Coronary artery (tissue), 2 donors: ENCODE data around the gene ABHD4.

ENCODE experiments used
- DNase-seq: peaks from one replicate; pipeline ENCODE4 v3.0.0-alpha.2; 2017; ENCODE audit warnings: low spot score
- H3K27ac ChIP-seq, 2 donors: fragments of 200-600 bp; sonication (generic); one replicate each; pipeline ENCODE4 v1.5.1; 2016 to 2019
- H3K4me3 ChIP-seq: fragments of 200-600 bp; sonication (generic); 2 replicates; pipeline ENCODE4 v1.5.1; 2016; ENCODE audit warnings: mild to moderate bottlenecking, moderate library complexity
- TF ChIP-seq, protein P1 (sequence below): fragments of 200-600 bp; sonication (generic); IDR thresholded peaks from one replicate; pipeline ENCODE4 v1.5.1; 2019; ENCODE audit warnings: antibody characterized with exemption

ABHD4 gene

DNA sequence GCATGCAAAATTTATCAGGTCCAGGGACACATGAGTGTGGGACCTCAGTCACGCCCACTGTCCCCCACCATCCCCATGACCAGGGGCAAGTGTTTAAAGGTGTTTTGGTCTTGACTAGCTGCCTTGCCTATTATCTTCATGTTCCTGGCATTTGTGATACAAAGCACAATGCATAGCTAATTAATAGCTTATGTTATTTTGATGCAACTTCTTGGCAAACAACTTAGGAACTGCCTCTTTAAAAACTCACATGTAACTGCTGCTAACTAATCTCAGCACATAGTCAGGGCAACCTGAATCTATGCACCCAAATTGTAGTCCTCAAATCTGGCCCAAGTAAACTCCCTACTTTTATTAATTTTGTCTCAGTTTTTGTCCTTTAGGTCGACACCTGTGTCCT lies 53.5 kb downstream of the ABHD4 start:
- H3K27ac ChIP-seq, result no peak overlapping the region
- peak; percentile 26 for DNase-seq
- H3K4me3 ChIP-seq, result no peak overlapping the region
- TF ChIP-seq, protein P1, sequence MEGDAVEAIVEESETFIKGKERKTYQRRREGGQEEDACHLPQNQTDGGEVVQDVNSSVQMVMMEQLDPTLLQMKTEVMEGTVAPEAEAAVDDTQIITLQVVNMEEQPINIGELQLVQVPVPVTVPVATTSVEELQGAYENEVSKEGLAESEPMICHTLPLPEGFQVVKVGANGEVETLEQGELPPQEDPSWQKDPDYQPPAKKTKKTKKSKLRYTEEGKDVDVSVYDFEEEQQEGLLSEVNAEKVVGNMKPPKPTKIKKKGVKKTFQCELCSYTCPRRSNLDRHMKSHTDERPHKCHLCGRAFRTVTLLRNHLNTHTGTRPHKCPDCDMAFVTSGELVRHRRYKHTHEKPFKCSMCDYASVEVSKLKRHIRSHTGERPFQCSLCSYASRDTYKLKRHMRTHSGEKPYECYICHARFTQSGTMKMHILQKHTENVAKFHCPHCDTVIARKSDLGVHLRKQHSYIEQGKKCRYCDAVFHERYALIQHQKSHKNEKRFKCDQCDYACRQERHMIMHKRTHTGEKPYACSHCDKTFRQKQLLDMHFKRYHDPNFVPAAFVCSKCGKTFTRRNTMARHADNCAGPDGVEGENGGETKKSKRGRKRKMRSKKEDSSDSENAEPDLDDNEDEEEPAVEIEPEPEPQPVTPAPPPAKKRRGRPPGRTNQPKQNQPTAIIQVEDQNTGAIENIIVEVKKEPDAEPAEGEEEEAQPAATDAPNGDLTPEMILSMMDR, result no peak

DNA sequence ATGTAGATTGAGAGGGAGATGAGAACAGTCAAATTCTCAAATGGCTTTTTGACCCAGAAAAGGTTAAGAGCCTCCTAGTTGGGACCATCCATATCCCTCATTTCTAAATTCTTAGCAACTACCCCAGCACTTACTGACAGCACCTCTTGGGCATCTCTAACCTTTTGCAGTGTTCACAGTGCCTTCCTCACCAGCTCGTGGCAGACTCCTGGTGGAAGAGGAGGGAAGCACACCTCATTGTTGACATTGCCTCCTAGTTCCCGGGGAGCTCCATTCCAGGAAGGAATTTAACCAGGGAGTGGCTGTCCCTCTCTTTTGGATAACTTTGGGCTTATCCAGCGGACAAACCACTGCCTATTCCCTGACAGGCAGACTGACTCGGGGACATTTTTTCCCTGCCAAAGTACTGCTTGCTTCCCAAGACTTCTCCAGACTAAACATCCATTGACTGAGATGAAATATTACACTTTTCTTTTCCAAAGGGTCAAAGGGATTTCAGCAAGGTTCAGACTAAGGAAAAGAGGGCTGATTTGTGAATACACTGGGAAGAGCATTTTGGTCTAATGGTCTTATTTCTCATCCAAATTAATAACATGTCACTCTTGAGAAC lies 55.0 kb downstream of the ABHD4 start:
- DNase-seq, result peak; percentile 72

DNA sequence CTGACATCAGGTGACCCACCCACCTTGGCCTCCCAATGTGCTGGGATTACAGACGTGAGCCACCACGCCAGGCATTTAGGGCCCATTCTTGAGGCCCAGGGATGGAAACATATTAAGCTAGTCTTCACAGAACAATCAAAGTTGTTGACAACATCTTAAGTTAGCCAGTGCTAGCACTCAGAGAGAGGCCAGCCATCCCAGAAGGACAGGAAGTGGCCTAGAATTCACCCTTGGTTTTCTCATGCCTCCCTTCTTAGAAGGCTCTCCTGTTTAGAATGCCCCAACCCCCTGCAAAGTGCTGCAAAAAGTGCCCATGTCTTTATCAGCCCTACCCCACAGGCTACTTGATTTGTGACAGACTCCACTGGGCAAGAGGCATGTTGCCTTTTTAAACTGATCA lies 58.1 kb downstream of the ABHD4 start:
- TF ChIP-seq, protein P1, result no peak
- no peak overlapping the region for H3K4me3 ChIP-seq
- H3K27ac ChIP-seq, result no peak overlapping the region
- DNase-seq, result peak; percentile 53

More for the DNA sequence above, 55.0 kb downstream of the ABHD4 start:
- Histone ChIP-seq H3K4me3 (no peak overlapping the region), H3K27ac (no peak overlapping the region)
- TF ChIP-seq, protein P1, result peak; percentile 56

DNA sequence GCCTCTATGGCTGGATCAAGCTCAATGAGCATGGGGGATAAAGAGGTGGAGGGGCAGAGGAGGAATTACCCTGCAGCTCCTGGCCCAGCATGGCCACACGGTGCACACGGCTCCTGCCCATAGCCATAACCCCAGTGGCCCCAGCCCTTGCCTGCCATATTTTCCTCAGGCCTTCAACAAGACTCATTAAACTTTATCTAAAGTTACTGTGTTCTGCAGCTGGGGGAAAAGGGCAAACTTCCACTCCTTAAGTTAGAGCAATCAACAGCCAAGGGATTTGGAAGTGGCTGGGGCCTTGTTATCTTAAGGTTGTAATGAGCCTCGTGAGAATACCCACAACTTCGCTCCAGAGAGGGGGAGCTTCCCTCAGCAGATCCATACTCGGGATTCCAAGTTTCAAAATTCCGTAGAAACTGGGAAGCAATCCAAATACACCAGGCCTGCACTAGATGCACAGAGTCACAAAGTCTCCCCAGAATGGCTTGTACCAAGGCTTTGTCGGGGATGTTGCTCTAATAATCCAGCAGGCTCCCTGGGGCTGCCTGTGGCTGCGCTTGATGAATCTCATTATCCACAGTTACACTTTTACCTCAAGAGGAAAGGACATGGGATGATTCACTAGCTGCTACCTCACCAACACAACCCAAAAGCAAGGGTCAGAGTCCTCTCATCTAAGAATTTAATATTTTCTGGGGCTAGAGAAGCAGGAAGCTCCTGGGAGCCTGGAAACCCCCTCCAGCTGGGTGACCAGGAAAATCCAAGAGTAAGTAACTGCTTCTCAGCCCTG lies 59.0 kb downstream of the ABHD4 start:
- no peak overlapping the region for H3K27ac ChIP-seq
- no peak overlapping the region for H3K4me3 ChIP-seq
- peak; percentile 67 for DNase-seq
- TF ChIP-seq, protein P1, result no peak

DNA sequence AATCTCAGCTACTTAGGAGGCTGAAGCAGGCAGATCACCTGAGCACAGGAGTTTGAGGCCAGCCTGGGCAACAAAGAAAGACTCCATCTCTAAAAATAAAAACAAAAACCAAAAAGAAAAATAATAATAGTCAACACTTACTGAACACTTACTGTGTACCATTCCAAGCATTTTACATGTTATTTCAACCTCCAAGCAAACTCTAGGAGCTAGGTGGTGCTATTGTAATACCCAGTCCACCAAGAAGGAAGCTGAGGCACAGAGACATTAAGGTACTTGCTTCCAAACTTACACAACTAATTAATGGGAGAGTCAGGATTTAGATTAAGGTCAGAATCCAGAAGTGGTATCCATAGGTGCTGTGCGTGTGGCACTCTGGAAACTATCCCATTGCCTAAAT lies 59.8 kb downstream of the ABHD4 start:
- no peak for DNase-seq
- H3K27ac ChIP-seq, result no peak overlapping the region

DNA sequence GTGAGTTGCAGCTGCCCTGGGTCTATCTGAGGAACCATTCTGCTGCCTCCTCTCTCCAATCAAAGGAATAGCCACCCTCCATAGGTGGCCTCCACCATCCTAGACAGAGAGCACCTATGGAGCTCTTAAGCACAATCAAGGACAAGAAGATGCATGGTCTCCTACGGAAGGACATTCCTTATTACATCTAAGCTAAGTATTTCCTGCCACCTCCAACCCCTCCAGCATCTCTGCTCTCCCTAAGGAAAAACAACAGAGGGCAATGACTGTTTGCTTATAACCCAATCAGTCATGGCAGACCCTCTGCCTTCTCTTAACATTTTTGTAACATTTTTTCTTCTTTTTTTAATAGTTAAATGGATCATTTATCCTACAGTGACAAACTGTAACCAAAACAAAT lies 60.8 kb downstream of the ABHD4 start:
- TF ChIP-seq, protein P1, result no peak
- Histone ChIP-seq H3K4me3 (no peak overlapping the region), H3K27ac (no peak overlapping the region)
- no peak for DNase-seq

More for the DNA sequence above, 59.8 kb downstream of the ABHD4 start:
- H3K4me3 ChIP-seq, result no peak overlapping the region
- TF ChIP-seq, protein P1, result no peak

DNA sequence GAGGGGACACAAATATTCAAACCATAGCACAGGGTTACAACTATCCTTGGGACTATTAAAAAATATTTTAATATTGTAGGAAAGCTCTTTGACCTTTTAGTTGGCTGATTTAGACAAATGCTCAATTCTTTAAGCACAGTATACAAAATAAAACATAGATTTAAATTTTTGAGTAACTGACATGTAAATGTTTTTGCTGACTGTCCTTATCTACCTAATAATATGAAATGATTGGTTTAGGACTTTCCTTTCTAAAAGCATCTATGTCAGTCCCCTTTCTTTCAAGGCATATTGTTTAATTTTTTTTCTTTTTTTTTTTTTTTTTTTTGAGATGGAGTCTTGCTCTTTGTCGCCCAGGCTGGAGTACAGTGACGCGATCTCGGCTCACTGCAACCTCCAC lies 62.6 kb downstream of the ABHD4 start:
- Histone ChIP-seq H3K27ac (no peak overlapping the region), H3K4me3 (no peak overlapping the region)
- TF ChIP-seq, protein P1, result no peak
- no peak for DNase-seq
